Esophagus muscularis mucosa (tissue), 3 donors: ENCODE measurements around the gene PTGES.

Source experiments
- POLR2AphosphoS5 ChIP-seq, 2 donors: sonication (generic); formaldehyde crosslinking; IDR thresholded peaks; one replicate each; pipeline ENCODE4 v1.6.1; 2017; ENCODE audit warnings: antibody characterized with exemption in 2 of 2
- TF ChIP-seq, protein P1 (sequence below), 3 experiments: fragments of 200-600 bp in 2 of 3; fragments of 450-650 bp in 1 of 3; sonication (generic) in 2 of 3; IDR thresholded peaks; one replicate each; pipeline ENCODE4 v1.5.1; 2017 to 2019; ENCODE audit warnings: antibody characterized with exemption in 3 of 3, mild to moderate bottlenecking in 2 of 3, moderate library complexity in 1 of 3

DNA sequence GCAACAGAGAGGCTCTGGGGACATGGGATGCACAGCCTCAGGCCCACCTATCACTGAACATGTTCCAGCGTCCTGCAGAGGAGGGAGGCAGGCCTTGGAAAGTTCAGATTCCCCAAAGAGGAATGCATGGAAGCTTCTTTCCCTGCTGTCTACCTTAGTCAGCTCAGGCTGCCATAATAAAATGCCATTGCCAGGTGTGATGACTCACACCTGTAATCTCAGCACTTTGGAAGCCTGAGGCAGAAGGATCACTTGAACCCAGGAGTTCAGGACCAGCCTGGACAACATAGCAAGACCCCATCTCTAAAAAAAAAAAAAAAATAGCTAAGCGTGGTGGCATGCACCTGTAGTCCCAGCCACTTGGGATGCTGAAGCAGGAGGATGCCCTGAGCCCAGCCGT, 25.6 kb upstream of the PTGES start:
- no peak for TF ChIP-seq POLR2AphosphoS5 (IDR thresholded peaks at IDR 0.05)
- TF ChIP-seq, protein P1, sequence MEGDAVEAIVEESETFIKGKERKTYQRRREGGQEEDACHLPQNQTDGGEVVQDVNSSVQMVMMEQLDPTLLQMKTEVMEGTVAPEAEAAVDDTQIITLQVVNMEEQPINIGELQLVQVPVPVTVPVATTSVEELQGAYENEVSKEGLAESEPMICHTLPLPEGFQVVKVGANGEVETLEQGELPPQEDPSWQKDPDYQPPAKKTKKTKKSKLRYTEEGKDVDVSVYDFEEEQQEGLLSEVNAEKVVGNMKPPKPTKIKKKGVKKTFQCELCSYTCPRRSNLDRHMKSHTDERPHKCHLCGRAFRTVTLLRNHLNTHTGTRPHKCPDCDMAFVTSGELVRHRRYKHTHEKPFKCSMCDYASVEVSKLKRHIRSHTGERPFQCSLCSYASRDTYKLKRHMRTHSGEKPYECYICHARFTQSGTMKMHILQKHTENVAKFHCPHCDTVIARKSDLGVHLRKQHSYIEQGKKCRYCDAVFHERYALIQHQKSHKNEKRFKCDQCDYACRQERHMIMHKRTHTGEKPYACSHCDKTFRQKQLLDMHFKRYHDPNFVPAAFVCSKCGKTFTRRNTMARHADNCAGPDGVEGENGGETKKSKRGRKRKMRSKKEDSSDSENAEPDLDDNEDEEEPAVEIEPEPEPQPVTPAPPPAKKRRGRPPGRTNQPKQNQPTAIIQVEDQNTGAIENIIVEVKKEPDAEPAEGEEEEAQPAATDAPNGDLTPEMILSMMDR (IDR thresholded peaks at IDR 0.05) = no peak
